Neural crest cell (in vitro differentiated cells): ENCODE data around the gene ACTL10. TPM values are rescaled to one million over a fixed set of nuclear protein-coding genes. Genes with fewer than 3 reads are reported as not detected.

Experiments
- DNase-seq: peaks from one replicate; pipeline ENCODE4 v3.0.0; 2021; ENCODE audit warnings: low read depth, mixed read lengths, low spot score
- H3K27ac Mint-ChIP-seq: one replicate; pipeline ENCODE4 v1.8.0; 2021; ENCODE audit warnings: mild to moderate bottlenecking, mixed read lengths; ENCODE audit not compliant: unreplicated experiment
- H3K27me3 Mint-ChIP-seq: 2 replicates; pipeline ENCODE4 v1.8.0; 2021; ENCODE audit warnings: low read depth, mild to moderate bottlenecking, mixed read lengths
- H3K36me3 Mint-ChIP-seq: 2 replicates; pipeline ENCODE4 v1.8.0; 2021; ENCODE audit warnings: low read depth, mild to moderate bottlenecking, mixed read lengths
- H3K4me1 Mint-ChIP-seq: 2 replicates; pipeline ENCODE4 v1.8.0; 2021; ENCODE audit warnings: mixed read lengths
- H3K4me3 Mint-ChIP-seq: one replicate; pipeline ENCODE4 v1.8.0; 2021; ENCODE audit warnings: mild to moderate bottlenecking, mixed read lengths
- H3K9me3 Mint-ChIP-seq: 2 replicates; pipeline ENCODE4 v1.8.0; 2021; ENCODE audit warnings: mixed read lengths
- CTCF ChIP-seq: fragments of 200-600 bp; sonication (generic); conservative IDR thresholded peaks from 2 replicates; pipeline ENCODE4 v1.5.0; 2021; ENCODE audit warnings: antibody characterized with exemption, mild to moderate bottlenecking
- total RNA-seq: library from RNA; stranded (reverse); gene quantifications from 2 replicates; pipeline ENCODE4 v1.2.1, GENCODE V29; 2021

ACTL10 gene
- total RNA-seq, 1 donor from 2014 or later, result 0.75 TPM

DNA sequence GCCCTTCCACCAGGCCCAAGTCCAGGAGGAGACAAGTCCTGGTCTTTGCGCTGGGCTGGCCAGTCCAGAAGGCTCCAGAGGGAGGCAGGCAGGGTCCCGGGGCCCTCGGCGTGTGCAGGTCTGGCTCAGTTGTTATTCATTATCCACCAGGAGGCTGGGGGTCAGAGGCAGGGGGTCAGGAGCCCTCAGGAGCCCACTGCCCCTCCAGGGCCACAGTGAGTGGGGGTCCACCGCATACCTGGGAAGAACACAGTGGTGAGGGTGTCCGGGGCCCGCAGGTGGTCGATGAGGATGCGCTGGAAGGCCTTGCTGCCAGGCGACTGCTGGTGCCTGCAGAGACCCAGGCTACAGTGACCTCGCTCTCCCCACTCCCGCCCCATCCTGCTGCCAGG, 9.0 kb upstream of the ACTL10 start:
- no peak for DNase-seq
- H3K4me3 Mint-ChIP-seq, result peak overlapping the region; percentile 38
- no peak overlapping the region for H3K27ac Mint-ChIP-seq
- peaks cover 3% of the 10 kb centered on the region for H3K36me3 Mint-ChIP-seq
- peaks cover 14% of the 10 kb centered on the region for H3K4me1 Mint-ChIP-seq
- TF ChIP-seq CTCF, result no peak
- no peaks in the 10 kb centered on the region for H3K9me3 Mint-ChIP-seq
- peaks cover 5% of the 10 kb centered on the region for H3K27me3 Mint-ChIP-seq

DNA sequence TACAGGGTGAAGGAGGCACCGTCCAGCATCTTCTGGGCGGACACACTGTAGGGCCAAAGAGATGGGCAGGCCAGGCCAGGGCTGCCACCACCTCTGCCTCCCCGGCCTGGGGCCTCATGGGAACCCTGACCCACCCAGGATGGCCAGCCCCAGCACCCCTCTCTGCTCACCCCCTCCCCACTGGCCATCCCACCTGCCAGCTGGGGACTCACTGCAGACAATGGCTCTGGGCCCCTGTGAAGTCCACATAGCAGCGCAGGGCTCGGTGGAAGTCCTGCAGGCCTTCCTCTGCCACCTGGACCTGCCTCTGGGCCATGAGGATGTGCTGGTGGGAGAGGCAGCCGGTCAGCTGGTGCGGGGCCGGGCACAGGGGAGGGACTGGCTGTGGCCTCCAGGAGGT, 8.2 kb upstream of the ACTL10 start:
- peaks cover 12% of the 10 kb centered on the region for H3K4me1 Mint-ChIP-seq

GRCh38 chr20:33658929-33659328, 7.8 kb upstream of the ACTL10 start:
- Mint-ChIP-seq H3K36me3 (peaks cover 3% of the 10 kb centered on the region), H3K9me3 (no peaks in the 10 kb centered on the region), H3K4me3 (peak overlapping the region; percentile 65), H3K27ac (no peak overlapping the region), H3K27me3 (peaks cover 2% of the 10 kb centered on the region), H3K4me1 (peaks cover 13% of the 10 kb centered on the region)
- no peak for TF ChIP-seq CTCF
- no peak for DNase-seq

More for the DNA sequence above, 8.2 kb upstream of the ACTL10 start:
- no peak for DNase-seq
- Mint-ChIP-seq H3K27me3 (peaks cover 2% of the 10 kb centered on the region), H3K36me3 (peaks cover 3% of the 10 kb centered on the region), H3K4me3 (peak overlapping the region; percentile 65), H3K27ac (no peak overlapping the region), H3K9me3 (no peaks in the 10 kb centered on the region)
- no peak for TF ChIP-seq CTCF

DNA sequence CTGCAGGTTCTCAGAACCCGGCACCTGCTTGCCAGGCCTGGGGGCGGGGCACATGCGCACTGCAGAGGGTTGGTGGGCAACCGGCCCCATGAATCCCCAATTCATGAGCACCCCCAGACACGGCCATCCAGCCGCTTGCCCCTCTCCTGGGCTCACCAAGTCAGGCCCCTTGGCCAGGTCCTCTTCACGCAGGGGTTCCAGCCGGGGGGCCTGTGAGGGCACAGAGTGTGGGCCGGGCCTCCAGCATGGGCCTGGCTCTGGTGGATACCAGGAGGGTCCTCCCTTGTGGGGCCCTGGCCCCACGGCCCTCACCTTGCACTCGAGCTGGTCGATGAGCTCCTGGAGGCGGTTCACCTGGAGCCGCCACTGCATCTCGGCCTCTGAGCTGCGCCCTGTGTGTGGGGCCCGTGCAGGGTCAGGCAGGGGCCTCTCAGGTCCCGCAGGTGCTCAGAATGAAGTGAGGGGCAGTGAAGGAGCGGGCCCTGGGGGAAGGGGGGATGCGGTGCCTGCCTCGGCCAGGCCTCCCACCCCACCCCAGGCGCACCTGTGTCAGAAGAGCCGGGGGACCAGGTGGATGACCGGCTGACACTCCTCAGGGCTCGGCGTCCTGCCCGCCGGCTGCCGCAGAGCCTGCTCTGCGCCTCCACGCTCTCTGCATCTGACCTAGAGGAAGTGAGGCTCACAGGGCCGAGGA, 7.3 kb upstream of the ACTL10 start:
- Mint-ChIP-seq H3K27me3 (peaks cover 2% of the 10 kb centered on the region), H3K4me3 (peak overlapping the region; percentile 74), H3K4me1 (peaks cover 19% of the 10 kb centered on the region), H3K9me3 (no peaks in the 10 kb centered on the region), H3K27ac (no peak overlapping the region), H3K36me3 (peaks cover 3% of the 10 kb centered on the region)
- no peak for TF ChIP-seq CTCF
- no peak for DNase-seq

DNA sequence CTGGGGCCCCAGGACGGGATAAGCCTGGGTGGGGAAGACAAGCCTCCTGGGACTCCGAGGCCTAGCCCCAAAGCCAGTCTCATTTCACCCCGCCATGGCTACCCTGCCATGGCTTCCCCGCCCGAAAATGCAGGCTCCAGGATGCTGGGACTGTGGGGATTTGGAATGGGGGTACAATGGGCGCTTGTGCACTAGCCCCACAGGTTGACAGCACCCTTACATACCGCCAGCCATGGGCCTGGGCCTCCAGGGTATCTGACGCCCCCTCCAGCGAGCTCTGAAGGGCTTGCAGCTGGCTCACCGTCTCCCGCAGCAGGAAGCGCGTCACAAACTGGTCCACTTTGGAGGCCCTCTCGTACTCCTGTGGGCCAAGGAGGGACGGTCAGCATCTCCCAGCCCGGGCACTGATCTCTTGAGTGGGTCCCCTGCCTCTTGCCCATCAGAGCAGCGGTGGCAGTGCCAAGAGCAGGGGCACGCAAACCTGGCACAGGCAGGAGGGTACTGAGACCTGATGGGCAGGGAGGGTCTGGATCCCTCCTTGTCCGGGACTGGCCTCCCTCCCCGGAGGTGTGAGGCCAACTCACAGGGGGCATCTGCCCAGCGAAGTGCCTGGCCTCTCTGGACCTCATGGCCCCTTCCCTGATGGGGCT, 6.6 kb upstream of the ACTL10 start:
- no peak overlapping the region for H3K27ac Mint-ChIP-seq
- no peaks in the 10 kb centered on the region for H3K9me3 Mint-ChIP-seq
- DNase-seq, result no peak
- H3K36me3 Mint-ChIP-seq, result peaks cover 3% of the 10 kb centered on the region
- H3K4me1 Mint-ChIP-seq, result peaks cover 26% of the 10 kb centered on the region
- H3K4me3 Mint-ChIP-seq, result peak overlapping the region; percentile 74
- TF ChIP-seq CTCF, result no peak
- H3K27me3 Mint-ChIP-seq, result peaks cover 5% of the 10 kb centered on the region
